Tibial nerve (tissue), 3 donors: ENCODE results near the gene PCED1A.

Source experiments
- CTCF ChIP-seq, 5 experiments: fragments of 200-600 bp in 3 of 5; fragments of 450-650 bp in 2 of 5; sonication (generic) in 3 of 5; IDR thresholded peaks; one replicate each; pipeline ENCODE4 v1.5.1; 2016 to 2019; ENCODE audit warnings: antibody characterized with exemption in 5 of 5, mild to moderate bottlenecking in 3 of 5, moderate library complexity in 2 of 5
- POLR2A ChIP-seq, 2 donors: fragments of 450-650 bp; IDR thresholded peaks; one replicate each; pipeline ENCODE4 v1.6.1; 2017; ENCODE audit warnings: antibody characterized with exemption in 2 of 2, mild to moderate bottlenecking in 2 of 2, moderate library complexity in 2 of 2

- no peak for TF ChIP-seq CTCF (IDR thresholded peaks at IDR 0.05)
- no peak for TF ChIP-seq POLR2A (IDR thresholded peaks at IDR 0.05)
These were observed 25.1 kb downstream of the PCED1A start for GRCh38 chr20:2815242-2815900.
